H9 (cell line): ENCODE data around the gene MSLN. TPM values are rescaled to one million over a fixed set of nuclear protein-coding genes. Genes with fewer than 3 reads are reported as not detected.

Experiments used
- DNase-seq: peaks from one replicate; pipeline ENCODE4 v3.0.0-alpha.2; 2017
- H2AFZ ChIP-seq: one replicate; pipeline ENCODE4 v1.6.1; 2013; ENCODE audit warnings: mild to moderate bottlenecking, low read length, control low read depth, moderate library complexity
- H2AK5ac ChIP-seq: 2 replicates; pipeline ENCODE4 v1.6.1; 2013; ENCODE audit warnings: low read length, control low read depth, mixed read lengths; ENCODE audit not compliant: insufficient read length
- H2BK120ac ChIP-seq: one replicate; pipeline ENCODE4 v1.6.1; 2013; ENCODE audit warnings: low read depth, mild to moderate bottlenecking, low read length, control low read depth, inconsistent platforms; ENCODE audit not compliant: poor library complexity, severe bottlenecking
- H2BK12ac ChIP-seq: 2 replicates; pipeline ENCODE4 v1.6.1; 2013; ENCODE audit warnings: low read length, control low read depth, mixed read lengths, low read depth; ENCODE audit not compliant: insufficient read length
- H2BK15ac ChIP-seq: 2 replicates; pipeline ENCODE4 v1.6.1; 2013; ENCODE audit warnings: low read depth, low read length, control low read depth
- H2BK20ac ChIP-seq: one replicate; pipeline ENCODE4 v1.6.1; 2013; ENCODE audit warnings: low read depth, mild to moderate bottlenecking, low read length, control low read depth, inconsistent platforms; ENCODE audit not compliant: poor library complexity, severe bottlenecking
- H2BK5ac ChIP-seq: 2 replicates; pipeline ENCODE4 v1.6.1; 2013; ENCODE audit warnings: low read length, control low read depth, mixed read lengths; ENCODE audit not compliant: insufficient read length
- H3K14ac ChIP-seq: 2 replicates; pipeline ENCODE4 v1.6.1; 2013; ENCODE audit warnings: low read length, control low read depth; ENCODE audit not compliant: insufficient read depth
- H3K18ac ChIP-seq: 2 replicates; pipeline ENCODE4 v1.6.1; 2013; ENCODE audit warnings: low read depth, mild to moderate bottlenecking, mixed read lengths, low read length, control low read depth; ENCODE audit not compliant: insufficient read length
- H3K23ac ChIP-seq: 2 replicates; pipeline ENCODE4 v1.6.1; 2013; ENCODE audit warnings: low read length, control low read depth, mixed read lengths, low read depth; ENCODE audit not compliant: insufficient read length
- H3K23me2 ChIP-seq: 2 replicates; pipeline ENCODE4 v1.6.1; 2013; ENCODE audit warnings: low read depth, mild to moderate bottlenecking, mixed read lengths, low read length, control low read depth; ENCODE audit not compliant: insufficient read length, poor library complexity, severe bottlenecking
- H3K27ac ChIP-seq: 2 replicates; pipeline ENCODE4 v1.5.1; 2013; ENCODE audit warnings: low read length, control low read depth, mixed read lengths, low read depth; ENCODE audit not compliant: insufficient read length
- H3K27me3 ChIP-seq: 2 replicates; pipeline ENCODE4 v1.6.1; 2013; ENCODE audit warnings: low read length, control low read depth, inconsistent platforms; ENCODE audit not compliant: insufficient read depth
- H3K4ac ChIP-seq: 2 replicates; pipeline ENCODE4 v1.6.1; 2013; ENCODE audit warnings: low read depth, mild to moderate bottlenecking, control low read depth, inconsistent platforms, low read length, moderate library complexity
- H3K4me1 ChIP-seq: 2 replicates; pipeline ENCODE4 v1.6.1; 2013; ENCODE audit warnings: low read length, control low read depth, inconsistent platforms; ENCODE audit not compliant: insufficient read depth
- H3K4me2 ChIP-seq: 2 replicates; pipeline ENCODE4 v1.6.1; 2013; ENCODE audit warnings: low read length, control low read depth, mixed read lengths; ENCODE audit not compliant: insufficient read length, insufficient read depth
- H3K56ac ChIP-seq: 2 replicates; pipeline ENCODE4 v1.6.1; 2013; ENCODE audit warnings: low read depth, mild to moderate bottlenecking, mixed read lengths, low read length, control low read depth; ENCODE audit not compliant: insufficient read length
- H3K79me1 ChIP-seq: 2 replicates; pipeline ENCODE4 v1.6.1; 2013; ENCODE audit warnings: low read depth, mild to moderate bottlenecking, moderate library complexity, low read length, control low read depth, inconsistent platforms; ENCODE audit not compliant: insufficient read depth, poor library complexity, severe bottlenecking
- H3K79me2 ChIP-seq: 2 replicates; pipeline ENCODE4 v1.6.1; 2013; ENCODE audit warnings: low read length, control low read depth, inconsistent platforms; ENCODE audit not compliant: insufficient read depth
- H3K9ac ChIP-seq: 2 replicates; pipeline ENCODE4 v1.6.1; 2013; ENCODE audit warnings: low read length, control low read depth, mixed read lengths; ENCODE audit not compliant: insufficient read length; ENCODE audit errors: extremely low read depth
- H3K9me3 ChIP-seq: one replicate; pipeline ENCODE4 v1.6.1; 2013; ENCODE audit warnings: low read depth, low read length, inconsistent platforms; ENCODE audit not compliant: control insufficient read depth
- H3T11ph ChIP-seq: one replicate; pipeline ENCODE4 v1.6.1; 2013; ENCODE audit warnings: mild to moderate bottlenecking, low read length, control low read depth, inconsistent platforms
- H4K20me1 ChIP-seq: one replicate; pipeline ENCODE4 v1.6.1; 2013; ENCODE audit not compliant: control insufficient read depth, insufficient read length, insufficient read depth
- H4K5ac ChIP-seq: 2 replicates; pipeline ENCODE4 v1.6.1; 2013; ENCODE audit warnings: low read depth, mild to moderate bottlenecking, mixed read lengths, low read length, control low read depth; ENCODE audit not compliant: insufficient read length
- H4K8ac ChIP-seq: replicated peaks from 2 replicates; pipeline ENCODE4 v1.6.1; 2013; ENCODE audit warnings: low read length, control low read depth, mixed read lengths, low read depth; ENCODE audit not compliant: insufficient read length
- H4K91ac ChIP-seq: 2 replicates; pipeline ENCODE4 v1.6.1; 2013; ENCODE audit warnings: low read depth, mild to moderate bottlenecking, moderate library complexity, mixed read lengths, low read length, control low read depth; ENCODE audit not compliant: insufficient read length
- H3K27ac Mint-ChIP-seq, 3 experiments: 2 replicates in 2 of 3; 3 replicates in 1 of 3; pipeline ENCODE4 v1.8.0; 2020 to 2021; ENCODE audit warnings: mixed read lengths in 3 of 3, mild to moderate bottlenecking in 1 of 3, moderate library complexity in 1 of 3
- H3K27me3 Mint-ChIP-seq: 2 replicates; pipeline ENCODE4 v1.8.0; 2021; ENCODE audit warnings: low read depth, mild to moderate bottlenecking, moderate library complexity, mixed read lengths
- H3K36me3 Mint-ChIP-seq, 3 experiments: 2 replicates in 2 of 3; 3 replicates in 1 of 3; pipeline ENCODE4 v1.8.0; 2020 to 2021; ENCODE audit warnings: low read depth in 3 of 3, mixed read lengths in 3 of 3; ENCODE audit not compliant: insufficient read depth in 1 of 3
- H3K4me1 Mint-ChIP-seq, 2 experiments: 2 replicates each; pipeline ENCODE4 v1.8.0; 2020; ENCODE audit warnings: mixed read lengths in 2 of 2
- H3K4me3 Mint-ChIP-seq, 2 experiments: 2 replicates in 1 of 2; 3 replicates in 1 of 2; pipeline ENCODE4 v1.8.0; 2020 to 2021; ENCODE audit warnings: mild to moderate bottlenecking in 2 of 2, mixed read lengths in 2 of 2, moderate library complexity in 1 of 2
- H3K9me3 Mint-ChIP-seq, 2 experiments: 2 replicates in 1 of 2; 3 replicates in 1 of 2; pipeline ENCODE4 v1.8.0; 2020; ENCODE audit warnings: mild to moderate bottlenecking in 2 of 2, mixed read lengths in 2 of 2, moderate library complexity in 1 of 2
- WGBS: extraction: QIAGEN DNeasy Blood & Tissue Kit; methylation state at CpG from one replicate; pipeline ENCODE4 v1.1.7; 2013; ENCODE audit warnings: missing lambda C conversion rate, low lambda C conversion rate, mixed read lengths; ENCODE audit not compliant: insufficient read length; ENCODE audit errors: extremely low coverage; 5-methylcytosine and 5-hydroxymethylcytosine counted together
- total RNA-seq: library from RNA; stranded (reverse); gene quantifications from 2 replicates; pipeline ENCODE4 v1.2.1, GENCODE V29; 2021
- TF ChIP-seq, protein P1 (sequence below): fragments of 200-600 bp; sonication (generic); conservative IDR thresholded peaks from 3 replicates; pipeline ENCODE4 v1.8.0; 2021; ENCODE audit warnings: antibody characterized with exemption, mild to moderate bottlenecking

MSLN gene
- total RNA-seq, 1 experiment from 2014 or later = 0.22 TPM

DNA sequence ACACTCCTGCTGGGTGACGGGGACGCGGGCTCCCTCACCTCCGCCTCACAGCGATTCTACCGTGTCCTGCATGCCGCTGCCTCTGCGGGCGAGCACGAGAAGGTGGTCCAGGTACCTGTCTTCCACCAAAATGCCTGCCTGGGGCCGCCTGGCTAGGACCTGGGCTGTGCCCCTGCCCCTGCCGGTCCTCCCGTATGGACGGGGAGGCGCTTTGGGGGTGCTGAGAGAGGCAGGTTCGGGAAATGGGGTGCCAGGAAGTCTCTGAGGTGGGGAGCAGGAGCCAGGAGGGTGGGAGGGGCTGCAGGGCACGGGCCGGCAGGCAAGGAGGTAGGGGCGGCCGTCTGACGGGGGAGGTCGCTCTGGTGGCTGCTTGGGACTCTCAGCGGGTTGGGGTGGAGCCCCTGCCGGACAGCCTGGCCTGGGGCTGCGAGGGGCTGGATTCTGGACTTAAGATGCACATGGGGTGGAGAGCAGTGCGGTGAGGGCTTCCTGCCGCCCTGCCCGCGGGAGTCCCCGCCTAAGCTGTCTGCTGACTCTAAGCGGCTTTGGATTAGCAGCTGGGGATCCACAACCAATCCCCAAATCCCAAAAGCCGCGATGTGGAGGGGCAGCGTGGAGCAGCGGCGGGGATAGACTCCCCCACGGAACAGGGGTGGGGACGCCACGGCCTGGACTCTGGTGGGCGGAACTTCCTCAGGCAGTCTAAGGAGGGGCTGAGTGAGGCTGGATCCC, 33.7 kb downstream of the MSLN start:
- no peak overlapping the region for H2AFZ ChIP-seq
- no peak overlapping the region for H2BK12ac ChIP-seq
- no peak overlapping the region for H3K9ac ChIP-seq
- Mint-ChIP-seq H3K27ac (no peak overlapping the region), H3K36me3 (peaks cover 21 to 55% (median 37%) of the 10 kb centered on the region in 3 experiments; a peak in 6 of 7 replicates), H3K9me3 (peaks cover 0 to 3% of the 10 kb centered on the region in 2 experiments; a peak in 1 of 5 replicates), H3K4me3 (no peak overlapping the region), H3K4me1 (no peaks in the 10 kb centered on the region; a peak in 1 of 4 replicates), H3K27me3 (peaks cover 9% of the 10 kb centered on the region)
- no peak overlapping the region for H2BK20ac ChIP-seq
- no peak overlapping the region for H4K91ac ChIP-seq
- WGBS = no CpG with 5 or more reads among the region's 40 CpGs
- H3K18ac ChIP-seq = no peak overlapping the region
- H3K27me3 ChIP-seq = no peaks in the 10 kb centered on the region
- H3T11ph ChIP-seq = no peak overlapping the region
- H2BK120ac ChIP-seq = no peak overlapping the region
- H3K56ac ChIP-seq = no peak overlapping the region
- no peak overlapping the region for H2BK5ac ChIP-seq
- no peaks in the 10 kb centered on the region for H3K9me3 ChIP-seq
- no peak overlapping the region for H3K27ac ChIP-seq
- H3K79me2 ChIP-seq = no peaks in the 10 kb centered on the region; the same call in 1 of the 2 replicates
- H4K5ac ChIP-seq = no peak overlapping the region
- TF ChIP-seq, protein P1, sequence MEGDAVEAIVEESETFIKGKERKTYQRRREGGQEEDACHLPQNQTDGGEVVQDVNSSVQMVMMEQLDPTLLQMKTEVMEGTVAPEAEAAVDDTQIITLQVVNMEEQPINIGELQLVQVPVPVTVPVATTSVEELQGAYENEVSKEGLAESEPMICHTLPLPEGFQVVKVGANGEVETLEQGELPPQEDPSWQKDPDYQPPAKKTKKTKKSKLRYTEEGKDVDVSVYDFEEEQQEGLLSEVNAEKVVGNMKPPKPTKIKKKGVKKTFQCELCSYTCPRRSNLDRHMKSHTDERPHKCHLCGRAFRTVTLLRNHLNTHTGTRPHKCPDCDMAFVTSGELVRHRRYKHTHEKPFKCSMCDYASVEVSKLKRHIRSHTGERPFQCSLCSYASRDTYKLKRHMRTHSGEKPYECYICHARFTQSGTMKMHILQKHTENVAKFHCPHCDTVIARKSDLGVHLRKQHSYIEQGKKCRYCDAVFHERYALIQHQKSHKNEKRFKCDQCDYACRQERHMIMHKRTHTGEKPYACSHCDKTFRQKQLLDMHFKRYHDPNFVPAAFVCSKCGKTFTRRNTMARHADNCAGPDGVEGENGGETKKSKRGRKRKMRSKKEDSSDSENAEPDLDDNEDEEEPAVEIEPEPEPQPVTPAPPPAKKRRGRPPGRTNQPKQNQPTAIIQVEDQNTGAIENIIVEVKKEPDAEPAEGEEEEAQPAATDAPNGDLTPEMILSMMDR = no peak
- no peak overlapping the region for H3K23ac ChIP-seq
- H3K79me1 ChIP-seq = no peaks in the 10 kb centered on the region
- no peak for DNase-seq
- H3K4ac ChIP-seq = no peak overlapping the region
- no peaks in the 10 kb centered on the region for H4K20me1 ChIP-seq
- no peak overlapping the region for H4K8ac ChIP-seq
- H2BK15ac ChIP-seq = no peak overlapping the region
- H3K14ac ChIP-seq = no peak overlapping the region
- H3K4me1 ChIP-seq = no peaks in the 10 kb centered on the region
- no peaks in the 10 kb centered on the region for H3K23me2 ChIP-seq
- no peak overlapping the region for H3K4me2 ChIP-seq
- H2AK5ac ChIP-seq = no peak overlapping the region
